CD4-positive, alpha-beta T cell treated with Interleukin-4 for 1 hour (primary cell): ENCODE measurements around the gene DSN1.
"Not testable (repeated sequence)": the region's sequence is repeated elsewhere in the genome, so short reads cannot be mapped to it uniquely, and the experiment has no call there.

Source experiments
- DNase-seq, 2 donors: peaks; one replicate each; pipeline ENCODE4 v3.0.0-alpha.2; 2020 to 2022

The DSN1 gene, protein sequence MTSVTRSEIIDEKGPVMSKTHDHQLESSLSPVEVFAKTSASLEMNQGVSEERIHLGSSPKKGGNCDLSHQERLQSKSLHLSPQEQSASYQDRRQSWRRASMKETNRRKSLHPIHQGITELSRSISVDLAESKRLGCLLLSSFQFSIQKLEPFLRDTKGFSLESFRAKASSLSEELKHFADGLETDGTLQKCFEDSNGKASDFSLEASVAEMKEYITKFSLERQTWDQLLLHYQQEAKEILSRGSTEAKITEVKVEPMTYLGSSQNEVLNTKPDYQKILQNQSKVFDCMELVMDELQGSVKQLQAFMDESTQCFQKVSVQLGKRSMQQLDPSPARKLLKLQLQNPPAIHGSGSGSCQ

DNA sequence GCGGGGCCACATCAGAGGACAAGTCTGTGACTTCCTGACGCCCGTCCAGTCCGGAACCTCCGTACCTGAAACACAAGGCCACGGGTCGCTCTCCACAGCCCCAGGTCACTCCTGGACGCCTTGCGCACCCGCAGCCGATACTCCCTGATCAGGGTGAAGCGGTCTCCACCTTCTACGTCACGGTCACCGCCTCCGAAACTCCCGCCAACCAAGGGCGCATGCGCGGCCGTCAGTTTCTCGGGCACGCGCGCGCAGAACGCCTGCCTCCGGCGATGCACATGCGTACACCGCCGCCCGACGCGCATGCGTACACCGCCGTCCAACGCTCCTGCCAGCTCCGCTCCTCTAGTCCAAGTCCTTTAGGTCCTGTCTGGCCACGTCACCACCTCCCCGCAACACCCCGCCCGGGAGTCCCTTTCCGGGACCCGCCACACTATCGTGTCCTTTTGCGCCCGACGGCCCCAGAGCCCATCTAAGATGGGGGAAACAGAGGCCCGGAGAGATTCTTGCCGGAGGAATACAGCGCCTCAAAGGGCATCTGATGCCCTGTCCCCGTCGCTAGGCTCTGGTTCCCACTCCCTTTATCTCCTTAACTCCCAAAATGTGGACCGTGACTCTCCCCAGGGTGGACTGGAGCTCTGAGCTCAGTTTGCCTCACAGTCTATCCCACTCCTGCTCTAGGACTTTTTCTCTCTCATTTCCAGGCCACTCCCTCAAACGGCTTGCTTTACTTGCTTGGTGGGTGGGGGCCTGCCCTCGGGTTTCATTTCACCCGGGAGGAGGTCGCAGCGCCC is at the start of gene DSN1:
Gene DSN1 (minus strand): TSS at position 167 of the 794 bp plus-strand sequence. CDS start 2,305 bp downstream, outside the sequence.
- DNase-seq: peak; percentile 97 to 98

DNA sequence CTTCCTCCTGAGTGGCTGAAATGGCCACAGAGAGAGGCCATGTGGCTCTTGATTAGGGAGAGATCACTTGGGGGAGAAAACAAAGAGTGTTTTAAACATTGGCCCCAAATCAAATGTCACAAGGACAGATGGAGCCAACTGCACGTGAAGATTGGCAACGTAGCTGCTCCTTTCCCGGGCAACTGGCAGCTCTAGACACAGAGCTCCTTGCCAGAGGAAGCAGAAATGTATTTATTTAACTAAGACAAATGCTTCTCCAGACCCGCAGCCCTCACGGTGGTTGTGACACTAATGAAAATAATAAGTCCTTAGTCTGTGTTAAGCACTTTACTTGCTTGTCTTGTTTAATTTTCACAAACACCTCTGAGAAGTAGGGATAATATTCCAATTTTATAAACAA is 49.6 kb upstream of the DSN1 start:
- DNase-seq: no peak

DNA sequence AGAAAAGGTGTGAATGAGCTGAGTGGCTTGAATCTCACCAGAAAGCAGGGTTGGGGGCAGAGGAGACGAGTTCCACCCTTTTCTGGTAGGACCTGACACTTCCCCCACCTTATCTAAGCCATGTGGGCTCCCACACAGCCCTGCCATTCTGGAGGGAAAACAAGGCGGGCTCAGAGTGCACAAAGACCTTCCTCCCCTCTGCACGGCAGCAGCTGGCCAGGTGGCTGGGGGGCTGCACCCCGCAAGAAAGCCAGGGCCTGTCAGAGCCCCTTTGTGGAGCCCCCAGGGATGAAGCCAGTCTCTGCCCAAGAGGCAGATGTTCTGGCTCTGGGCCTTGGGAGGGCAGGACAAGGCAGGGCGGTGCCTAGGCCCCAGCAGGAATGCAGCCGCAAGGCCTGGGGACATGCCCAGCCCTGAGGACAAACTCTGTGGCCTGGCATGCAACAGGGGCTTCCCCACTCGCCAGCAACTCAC is 48.4 kb upstream of the DSN1 start:
- DNase-seq: no peak

DNA sequence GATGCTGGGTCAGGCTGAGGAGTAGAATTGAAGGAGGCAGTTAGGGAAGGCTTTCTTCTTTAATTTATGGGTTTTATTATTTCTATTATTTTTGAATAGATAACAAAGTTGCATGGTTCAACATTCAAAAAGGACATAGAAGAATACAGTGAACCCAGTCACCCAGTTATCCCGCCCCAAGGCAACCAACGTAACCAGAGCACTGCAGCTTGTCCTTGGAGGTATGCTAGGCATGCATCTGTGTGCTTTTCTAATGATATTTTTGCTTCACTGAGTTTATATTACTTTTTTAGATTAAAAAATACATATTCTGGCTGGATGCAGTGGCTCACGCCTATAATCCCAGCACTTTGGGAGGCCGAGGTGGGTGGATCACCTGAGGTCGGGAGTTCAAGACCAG is 47.4 kb upstream of the DSN1 start:
- DNase-seq: no peak

DNA sequence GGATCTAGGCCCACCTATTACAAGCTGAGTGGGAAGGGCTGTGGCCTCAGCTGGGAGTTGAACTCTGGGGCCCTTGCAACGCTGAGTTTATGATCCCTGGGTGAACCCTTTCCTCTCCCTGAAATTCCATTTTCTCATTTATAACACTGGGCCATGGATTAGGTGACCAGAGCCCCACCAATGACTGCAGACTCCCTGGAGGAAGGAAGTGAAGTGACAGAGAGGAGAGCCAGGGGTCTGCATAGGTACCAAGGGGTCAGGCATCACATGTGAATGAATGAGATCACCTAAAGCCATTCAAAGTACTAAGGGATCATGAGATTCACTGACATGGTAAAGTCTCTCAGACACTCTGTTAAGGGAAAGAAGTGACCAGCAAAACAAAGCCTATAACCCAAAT is 46.5 kb upstream of the DSN1 start:
- DNase-seq: no peak

DNA sequence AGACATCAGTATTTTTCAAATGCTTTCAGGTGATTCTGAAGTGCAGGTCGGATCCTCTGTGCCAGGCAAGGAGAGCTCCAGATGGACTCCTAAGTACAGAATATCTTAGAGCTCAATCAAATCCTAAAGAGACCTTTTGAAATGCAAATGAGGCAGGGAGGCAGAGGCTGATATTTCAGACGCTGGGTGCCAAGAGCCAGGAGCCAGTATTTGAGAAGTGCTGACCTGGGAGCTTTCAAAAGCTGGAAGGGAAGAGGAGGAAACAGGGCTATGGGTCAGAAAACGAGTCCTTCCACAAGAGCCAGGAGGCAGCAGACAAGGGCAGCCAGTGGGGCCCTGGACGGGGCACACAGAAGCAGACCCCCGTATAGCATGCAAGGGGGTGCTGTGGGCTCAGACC is 46.1 kb upstream of the DSN1 start:
- DNase-seq: no peak

DNA sequence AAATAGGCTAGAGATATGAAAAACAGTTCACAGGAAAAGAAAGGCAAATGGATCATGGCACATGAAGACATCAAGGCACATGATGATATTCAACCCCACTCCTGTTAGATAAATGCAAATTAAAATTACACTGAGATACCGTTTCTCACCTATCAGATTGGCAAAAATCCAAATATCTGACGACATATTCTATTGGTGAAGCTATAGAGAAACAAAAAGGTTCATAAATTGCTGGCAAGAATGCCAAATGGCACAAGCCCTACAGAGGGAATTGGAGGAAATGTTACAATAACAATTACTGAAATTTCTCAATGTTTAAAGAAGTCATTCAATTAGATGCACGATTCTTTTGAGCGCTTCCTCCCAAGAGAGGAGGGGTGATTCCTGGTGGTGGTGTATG is 45.3 kb upstream of the DSN1 start:
- DNase-seq: no peak

DNA sequence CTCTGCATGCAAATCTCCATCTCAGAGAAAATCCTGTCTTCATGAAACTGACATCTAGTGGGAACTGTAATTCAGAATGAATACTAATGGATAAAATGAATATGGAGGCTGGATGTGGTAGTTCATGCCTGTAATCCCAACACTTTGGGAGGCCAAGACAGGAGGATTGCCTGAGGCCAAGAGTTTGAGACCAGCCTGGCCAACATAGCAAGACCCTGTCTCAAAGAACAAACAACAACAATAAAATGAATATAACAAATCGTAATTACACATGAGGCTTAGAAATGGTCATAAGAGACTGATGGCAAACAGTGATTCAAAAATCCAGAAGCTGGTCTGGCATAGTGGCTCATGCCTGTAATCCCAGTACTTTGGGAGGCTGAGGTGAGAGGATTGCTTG is 44.6 kb upstream of the DSN1 start:
- DNase-seq: no peak

DNA sequence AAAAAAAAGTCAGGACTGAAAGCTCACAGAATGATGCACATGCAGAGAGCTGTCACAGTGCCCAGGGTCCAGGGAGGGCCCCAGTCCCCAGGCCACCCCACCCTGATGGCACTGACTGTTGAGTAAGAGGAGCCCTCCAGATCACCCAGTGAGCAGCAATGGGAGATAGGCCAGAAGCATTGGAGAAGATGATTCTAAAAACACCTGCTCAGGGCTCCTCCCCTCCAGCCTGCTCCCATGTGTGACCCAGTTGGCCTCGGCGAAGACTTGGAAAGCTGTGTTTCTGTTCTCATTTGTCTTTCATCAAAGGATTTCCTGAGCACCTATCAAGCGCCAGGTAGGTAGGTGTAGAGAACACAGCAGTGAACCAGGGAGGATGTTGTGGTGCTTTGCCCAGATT is 43.9 kb upstream of the DSN1 start:
- no peak for DNase-seq

DNA sequence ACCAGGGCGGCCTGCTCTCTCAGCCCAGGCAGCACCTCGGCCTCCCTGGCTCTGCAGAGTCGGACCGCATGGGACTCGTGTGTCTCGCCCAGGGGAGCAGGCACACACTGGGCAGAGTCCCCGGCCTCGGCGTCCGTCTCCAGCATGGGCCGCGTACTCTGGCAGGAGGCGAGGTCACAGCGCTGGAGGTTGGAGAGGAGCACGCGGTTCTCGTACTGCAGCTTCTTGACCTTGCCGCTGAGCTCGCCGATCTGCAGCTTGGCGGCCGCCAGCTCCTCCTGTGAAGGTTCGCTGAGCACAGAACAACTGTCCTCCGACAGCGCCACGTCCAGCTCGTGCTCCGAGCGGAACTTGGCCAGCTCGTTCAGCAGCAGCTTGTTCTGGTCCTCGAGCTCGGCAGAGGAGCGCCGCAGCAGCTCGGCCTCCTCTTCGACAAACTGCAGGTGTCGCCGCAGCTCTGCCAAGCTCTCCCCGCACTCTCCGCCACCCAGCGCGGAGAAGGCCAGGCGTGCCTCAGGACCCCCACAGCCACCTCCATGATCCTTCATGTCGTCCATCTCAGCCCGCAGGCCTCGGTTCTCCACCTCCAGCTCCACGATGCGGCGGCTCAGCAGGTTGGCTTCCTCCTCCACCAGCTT is 42.0 kb upstream of the DSN1 start:
- no peak for DNase-seq

DNA sequence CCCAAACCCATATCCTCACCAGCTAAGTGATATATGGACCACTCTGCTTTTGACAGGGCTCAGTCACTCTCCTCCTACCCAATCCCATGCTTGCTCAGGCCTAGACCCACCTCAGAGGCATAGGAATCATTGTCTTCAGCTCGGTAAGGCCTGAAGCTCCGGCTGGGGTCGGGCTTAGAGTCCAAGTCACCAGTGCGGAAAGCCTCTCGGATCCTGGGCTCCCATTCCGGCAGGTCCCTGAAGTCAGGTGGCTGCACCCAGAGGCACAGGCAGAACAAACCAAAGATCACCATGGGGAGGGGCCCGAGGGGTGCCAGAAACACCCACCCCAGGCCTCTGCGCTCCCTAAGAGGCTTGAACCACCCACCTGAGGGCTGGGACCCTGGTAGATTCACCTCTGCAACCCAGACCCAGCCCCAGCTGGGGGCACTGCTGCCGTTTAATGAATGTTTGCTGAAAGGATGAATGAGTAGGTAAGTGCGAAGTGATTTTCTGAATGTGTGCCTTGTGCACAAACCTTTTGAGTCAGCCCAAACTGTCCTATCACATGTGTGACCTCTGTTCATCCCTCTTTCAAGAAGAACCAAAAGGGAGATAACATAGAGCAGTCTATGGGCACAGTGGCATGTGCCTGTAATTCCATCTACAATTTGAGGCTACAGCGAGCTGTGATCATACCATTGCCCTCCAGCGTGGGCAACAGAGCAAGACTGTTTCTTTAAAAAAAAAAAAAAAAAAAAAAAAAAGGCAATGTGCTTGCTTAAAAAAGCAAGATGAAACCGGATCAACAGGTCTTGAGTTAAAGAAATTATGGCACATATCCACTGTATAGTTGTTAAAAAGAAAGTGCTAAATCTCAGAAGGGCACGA is 39.3 kb upstream of the DSN1 start:
- no peak for DNase-seq

DNA sequence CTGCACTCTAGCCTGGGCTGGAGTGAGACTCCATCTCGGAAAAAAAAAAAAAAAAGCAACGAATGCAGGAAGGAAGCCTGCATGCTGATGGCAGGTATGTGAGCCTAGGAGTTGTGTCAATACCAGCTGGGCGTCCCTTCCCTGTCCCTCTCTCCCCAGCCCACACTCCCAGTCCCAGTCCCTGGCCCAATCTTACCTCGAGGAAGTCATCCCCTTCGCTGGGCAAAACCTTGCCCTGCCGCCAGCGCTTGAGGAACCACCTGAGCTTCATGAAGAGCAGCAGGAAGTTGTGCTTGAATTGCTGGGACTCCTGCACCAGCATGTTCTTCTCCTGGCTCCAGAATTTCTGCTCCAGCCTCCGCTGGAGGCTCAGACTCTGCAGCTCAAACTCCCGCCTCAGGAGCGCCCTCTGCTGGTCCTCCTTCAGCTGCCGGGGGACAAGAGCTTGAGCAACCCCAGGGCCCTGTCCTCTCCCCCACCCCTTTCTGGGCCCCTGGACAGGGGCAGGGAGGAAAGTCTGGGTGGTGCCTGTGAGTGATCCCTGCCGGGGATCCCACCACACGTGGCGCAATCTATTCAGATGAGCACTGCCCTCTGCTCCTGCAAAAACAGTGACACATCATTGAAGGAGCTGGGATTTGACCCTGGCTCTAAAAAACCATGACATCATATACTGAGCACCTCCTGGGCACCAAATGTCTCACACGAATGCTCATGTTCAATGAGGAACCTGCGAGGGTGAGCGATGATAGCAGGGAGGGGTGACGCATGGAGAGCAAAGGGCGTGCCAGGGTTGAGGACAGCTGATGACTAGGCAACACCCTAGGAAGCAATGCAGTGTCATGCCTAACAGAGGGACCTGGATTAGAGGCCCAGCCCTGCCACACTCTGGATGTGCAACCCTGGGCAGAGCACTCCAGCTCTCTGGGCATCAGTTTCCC is 35.0 kb upstream of the DSN1 start:
- peak; percentile 64 to 85 for DNase-seq

DNA sequence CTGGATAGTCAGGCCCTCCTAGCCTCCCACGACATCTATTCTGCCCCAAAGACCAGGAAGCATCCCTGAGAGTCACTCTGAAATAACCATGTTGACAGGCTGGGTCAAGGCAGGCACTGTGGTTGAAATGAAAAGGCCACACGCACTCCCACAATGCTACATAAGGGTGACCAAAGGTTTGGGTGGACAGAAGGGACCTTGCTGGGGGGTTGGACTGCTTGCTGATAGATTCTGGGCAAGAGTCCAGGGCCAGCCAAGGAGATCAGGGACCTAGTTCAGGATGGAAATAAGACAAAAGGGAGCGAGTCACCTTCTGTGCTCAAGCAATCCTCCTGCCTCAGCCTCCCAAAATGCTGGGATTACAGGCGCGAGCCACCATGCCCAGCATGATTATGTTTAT is 32.5 kb upstream of the DSN1 start:
- no peak for DNase-seq

DNA sequence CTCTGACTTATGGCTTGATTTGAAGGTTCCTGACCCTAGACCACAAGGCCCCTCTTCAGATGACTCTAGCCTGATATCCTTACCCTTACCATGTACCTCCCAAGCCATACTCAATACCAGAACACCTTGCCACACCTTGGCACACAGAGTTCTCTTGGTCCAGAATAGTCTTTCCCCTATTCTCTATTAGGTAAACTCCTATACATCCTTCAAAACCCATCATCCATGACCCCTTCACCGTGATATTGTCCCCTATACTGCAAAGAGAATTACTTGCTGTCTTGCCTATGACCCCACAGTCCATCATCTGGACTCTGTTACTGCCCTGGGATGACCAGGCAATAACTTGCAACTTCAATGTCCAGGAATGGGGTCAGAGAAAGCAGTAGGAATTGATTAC is 31.8 kb upstream of the DSN1 start:
- no peak for DNase-seq

DNA sequence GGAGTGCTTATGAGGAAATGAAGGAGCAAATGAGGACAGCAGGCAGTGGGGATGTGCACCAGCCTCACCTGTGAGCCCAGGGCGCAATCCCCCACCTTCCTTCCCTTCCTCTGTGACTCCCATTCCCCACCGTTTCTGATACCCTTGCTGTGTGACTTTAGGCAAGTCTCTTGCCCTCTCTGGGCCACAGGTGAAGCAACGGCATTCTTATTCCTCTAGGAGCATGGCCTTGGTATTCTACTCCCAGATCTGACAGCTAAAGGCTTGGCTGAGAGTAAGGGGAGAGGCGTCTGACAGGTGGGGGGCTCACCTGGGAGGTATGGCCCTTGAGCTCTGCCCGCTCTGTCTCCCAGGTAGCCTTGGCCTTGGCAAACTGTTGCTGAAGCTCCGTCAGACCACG is 30.9 kb upstream of the DSN1 start:
- DNase-seq: no peak

DNA sequence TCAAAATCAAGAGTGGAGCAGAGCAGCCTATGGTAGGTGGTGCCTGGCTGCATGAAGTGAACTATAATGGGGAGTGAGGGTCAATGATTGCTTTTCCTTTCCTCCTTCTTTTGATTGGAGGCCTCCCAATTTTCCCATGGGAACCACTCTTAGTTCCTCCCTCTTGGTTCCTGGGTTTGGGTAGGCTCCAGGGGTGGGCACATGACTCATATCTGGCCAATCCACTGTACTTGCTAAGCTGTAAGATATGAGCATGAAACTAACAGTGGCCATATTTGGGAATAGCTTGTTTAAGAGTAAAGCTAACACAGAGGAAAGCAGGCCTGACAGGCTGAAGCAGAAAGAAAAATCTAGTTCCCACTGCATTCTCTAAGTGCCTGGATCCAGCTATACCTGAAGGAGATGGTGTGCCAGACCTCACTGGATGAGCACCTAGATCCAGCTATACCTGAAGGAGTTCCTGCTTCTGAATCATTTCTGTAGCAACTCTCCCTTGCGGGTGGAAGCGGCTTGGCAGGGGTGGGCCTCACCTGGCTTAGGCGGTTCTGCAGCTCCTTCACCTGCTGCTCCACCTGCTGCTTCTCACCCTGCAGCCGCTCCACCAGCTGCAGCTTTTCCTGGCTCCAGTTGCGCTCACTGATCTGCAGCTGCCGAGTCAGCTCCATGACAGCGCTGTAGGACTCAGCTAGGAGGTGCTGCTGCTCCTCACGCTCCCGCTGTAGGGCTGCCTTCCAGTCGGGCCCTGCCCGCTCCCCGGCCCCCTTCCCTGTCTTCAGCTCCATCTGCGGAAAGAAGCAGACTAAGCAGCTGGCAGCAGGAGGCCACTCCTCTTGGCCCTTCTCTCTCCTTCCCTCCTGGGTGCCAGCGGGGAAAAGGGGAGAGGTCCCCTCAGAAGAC is 29.0 kb upstream of the DSN1 start:
- DNase-seq: no peak

DNA sequence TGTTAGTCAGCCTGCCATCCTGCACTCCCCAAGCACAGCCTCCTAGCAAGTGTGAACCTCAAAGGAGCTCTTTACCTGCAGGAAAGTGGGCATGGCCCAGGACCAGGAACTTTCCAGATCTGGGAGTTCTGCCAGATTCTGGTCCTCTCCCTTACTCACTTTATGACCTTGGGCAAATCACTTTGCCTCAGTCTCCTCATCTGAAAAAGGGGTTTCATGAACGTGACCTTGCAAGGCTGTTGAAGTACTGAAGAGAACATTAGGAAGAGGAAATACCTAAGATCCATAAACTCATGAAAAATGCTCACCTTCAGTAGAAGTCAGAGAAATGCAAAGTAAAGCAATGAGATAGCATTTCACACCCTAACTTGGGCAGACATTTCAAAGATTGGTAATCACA is 26.8 kb upstream of the DSN1 start:
- DNase-seq: no peak

DNA sequence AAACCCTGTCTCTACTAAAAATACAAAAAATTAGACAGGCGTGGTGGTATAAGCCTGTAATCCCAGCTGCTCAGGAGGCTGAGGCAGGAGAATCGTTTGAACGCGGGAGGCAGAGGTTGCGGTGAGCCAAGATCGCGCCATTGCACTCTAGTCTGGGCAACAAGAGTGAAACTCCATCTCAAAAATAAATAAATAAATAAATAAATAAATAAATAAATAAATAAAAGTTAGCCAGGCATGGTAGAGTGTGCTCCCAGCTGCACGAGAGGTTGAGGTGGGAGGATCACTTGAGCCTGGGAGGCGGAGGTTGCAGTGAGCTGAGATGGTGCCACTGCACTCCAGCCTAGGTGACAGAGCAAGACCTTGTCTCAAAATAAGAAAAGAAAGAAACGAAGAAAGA is 25.8 kb upstream of the DSN1 start:
- not testable (repeated sequence) for DNase-seq

DNA sequence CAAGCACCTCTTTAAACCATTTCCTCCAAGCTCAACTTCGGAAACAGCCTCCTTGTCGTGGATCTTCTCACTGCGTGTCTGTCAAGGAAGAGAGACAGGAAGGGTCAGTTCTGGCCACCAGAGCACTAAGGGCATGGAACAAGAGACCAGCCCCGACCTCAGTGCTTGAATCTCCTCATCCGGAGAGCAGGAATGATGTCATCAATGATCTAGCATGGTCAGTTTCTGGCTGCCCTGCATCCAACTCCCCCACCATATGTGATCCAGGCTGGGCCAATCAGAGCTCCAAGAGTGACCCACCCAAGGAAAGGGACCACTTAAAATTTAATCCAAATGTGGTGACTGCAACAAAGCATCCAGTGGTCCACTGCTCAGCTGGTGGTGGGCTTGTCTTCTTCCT is 23.3 kb upstream of the DSN1 start:
- no peak for DNase-seq

DNA sequence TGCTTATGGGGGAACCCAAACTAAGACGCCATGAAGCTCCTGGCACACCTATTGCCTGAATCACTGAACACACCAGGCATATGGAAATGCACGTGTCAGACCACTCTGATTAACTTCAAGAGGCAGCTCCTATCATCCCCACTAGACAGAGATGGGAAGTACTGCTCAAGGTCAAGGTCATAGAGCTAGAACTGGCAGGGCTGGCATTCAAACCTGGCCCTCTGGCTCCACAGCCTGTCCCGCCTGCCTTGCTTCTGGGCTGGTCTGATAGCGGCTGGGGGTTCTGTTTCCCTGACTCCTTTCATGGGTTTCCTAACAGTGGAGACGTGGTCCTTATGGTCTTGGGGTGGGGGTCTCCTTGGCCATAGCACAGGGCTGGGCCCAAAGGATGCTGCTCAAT is 22.6 kb upstream of the DSN1 start:
- no peak for DNase-seq

DNA sequence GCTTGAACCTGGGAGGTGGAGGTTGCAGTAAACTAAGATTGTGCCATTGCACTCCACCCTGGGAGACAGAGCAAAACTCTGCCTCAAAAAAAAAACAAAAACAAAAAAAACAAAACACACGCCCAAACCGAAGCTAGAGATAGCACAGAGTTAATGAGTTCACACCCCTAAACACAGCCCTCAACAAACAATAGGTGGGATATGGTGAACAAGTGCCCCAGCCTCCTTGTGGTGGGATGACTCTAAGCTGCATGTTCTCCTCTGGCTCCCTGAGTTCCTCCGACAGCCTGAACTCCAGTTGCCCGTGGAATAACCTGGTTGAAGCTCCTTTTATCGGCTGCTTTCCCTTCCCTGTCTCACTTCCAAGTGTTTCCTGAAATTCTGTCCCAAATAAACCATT is 22.1 kb upstream of the DSN1 start:
- no peak for DNase-seq
